WI38 (cell line): ENCODE measurements around the gene CACNA2D1.

Source experiments
- H3K4me3 ChIP-seq: 2 replicates; pipeline ENCODE4 v1.5.1; 2011; ENCODE audit warnings: low read depth, mild to moderate bottlenecking, control low read depth, low read length
- CTCF ChIP-seq: IDR thresholded peaks from 2 replicates; pipeline ENCODE4 v1.5.1; 2012; ENCODE audit warnings: low read depth, mild to moderate bottlenecking, control low read depth, low read length

Gene CACNA2D1

GRCh38 chr7:82010416-82010815 lies 433.2 kb downstream of the CACNA2D1 start:
- H3K4me3 ChIP-seq = no peak overlapping the region

DNA sequence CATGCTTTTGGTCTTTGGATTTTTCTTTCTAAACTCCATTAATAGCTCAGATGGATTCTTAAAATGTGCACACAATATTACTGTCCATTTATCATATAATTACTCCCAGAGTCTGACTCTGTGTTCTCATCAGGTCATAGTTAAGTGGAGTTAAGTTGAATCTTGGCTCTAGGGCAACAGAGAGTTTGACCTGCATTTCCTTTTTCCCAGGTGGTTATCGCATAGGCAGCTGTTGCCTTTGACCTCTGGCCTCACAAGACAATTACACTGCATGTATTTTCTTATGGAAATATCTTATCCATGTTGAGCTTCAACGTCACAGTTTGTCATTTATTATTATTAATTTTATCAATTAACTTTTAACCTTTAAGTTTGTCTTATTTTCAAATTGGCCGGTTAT lies 436.3 kb downstream of the CACNA2D1 start:
- no peak for TF ChIP-seq CTCF
- no peak overlapping the region for H3K4me3 ChIP-seq

More at GRCh38 chr7:82010416-82010815, 433.2 kb downstream of the CACNA2D1 start:
- TF ChIP-seq CTCF = no peak

GRCh38 chr7:82005056-82005455 lies 438.5 kb downstream of the CACNA2D1 start:
- TF ChIP-seq CTCF = no peak
- H3K4me3 ChIP-seq = no peak overlapping the region

GRCh38 chr7:81993186-81993585 lies 450.4 kb downstream of the CACNA2D1 start:
- H3K4me3 ChIP-seq = no peak overlapping the region
- no peak for TF ChIP-seq CTCF

DNA sequence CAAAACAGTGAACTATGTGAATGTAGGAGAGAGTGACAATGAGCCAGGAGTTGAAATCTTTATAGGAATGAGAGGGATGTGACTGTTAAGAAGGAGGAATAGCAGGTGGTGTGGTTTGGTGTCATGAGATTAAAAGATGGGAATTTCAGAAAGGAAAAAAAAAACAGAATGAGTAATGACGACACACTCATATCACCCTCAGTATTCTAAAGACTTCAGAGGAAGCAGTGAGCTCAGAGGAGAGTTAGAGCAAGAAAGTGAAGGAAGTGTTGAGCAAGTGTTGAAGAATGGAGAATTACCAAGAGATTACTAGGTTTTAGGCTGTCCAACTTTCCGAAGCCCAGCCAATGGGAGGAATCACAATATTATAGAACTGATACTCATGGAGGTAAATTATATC lies 453.2 kb downstream of the CACNA2D1 start:
- no peak for TF ChIP-seq CTCF
- H3K4me3 ChIP-seq = no peak overlapping the region

DNA sequence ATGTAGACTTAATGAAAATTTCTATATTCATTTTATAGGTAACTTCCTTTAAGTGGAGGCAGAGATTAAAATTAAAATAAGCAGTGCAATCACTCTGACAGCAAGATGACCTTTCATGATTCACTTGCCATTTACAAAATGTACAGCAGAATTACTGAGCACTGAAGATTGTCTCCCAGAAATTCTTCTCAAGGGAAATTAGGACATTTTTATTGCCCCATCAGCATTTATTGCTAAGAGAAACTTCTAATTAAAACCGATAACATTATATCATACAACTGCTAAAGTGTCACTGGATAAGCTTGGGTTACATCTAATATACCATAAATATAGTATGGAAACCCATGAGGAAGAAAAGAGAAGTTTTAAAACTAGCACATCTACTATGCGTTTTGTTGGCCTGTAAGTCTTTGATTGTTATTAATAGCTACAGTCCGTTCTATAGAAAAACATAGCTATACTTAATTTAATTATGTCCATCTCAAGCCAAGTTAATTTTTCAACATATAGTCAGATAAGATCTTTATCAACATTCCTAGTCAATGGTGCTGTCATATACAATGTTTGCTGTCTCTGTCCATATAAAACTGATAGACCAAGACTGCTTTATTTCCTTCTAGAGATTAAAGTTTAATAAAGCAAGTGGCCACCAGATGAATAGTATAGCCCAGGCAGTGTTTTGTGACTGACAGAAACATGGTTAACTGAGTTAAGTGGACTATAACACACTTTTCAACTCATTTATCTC lies 456.7 kb downstream of the CACNA2D1 start:
- TF ChIP-seq CTCF = no peak
- H3K4me3 ChIP-seq = no peak overlapping the region

DNA sequence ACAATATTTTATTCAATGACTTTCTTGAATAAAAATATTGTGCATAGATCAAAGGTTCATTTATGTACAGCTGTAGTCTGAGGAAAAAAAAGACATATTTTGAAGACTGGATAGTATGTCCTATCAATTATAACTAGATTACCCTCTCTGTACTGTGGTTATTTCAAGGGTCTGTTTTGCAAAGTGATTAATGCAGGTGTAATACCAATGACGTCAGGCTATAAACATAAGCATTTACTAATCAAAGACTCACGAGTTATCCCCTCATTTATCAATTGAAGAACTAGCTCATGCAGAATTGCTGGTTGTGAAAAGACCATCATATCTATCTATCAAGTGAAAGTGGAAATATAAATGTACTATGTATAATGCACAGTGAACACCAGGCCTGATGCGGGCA lies 460.2 kb downstream of the CACNA2D1 start:
- TF ChIP-seq CTCF = no peak
- H3K4me3 ChIP-seq = no peak overlapping the region
